CD4-positive, alpha-beta T cell treated with Interleukin-21 for 1 hour (primary cell): ENCODE results near the gene KNDC1.
"Not testable (repeated sequence)": the region's sequence is repeated elsewhere in the genome, so short reads cannot be mapped to it uniquely, and the experiment has no call there.

Source experiments
- DNase-seq: peaks from one replicate; pipeline ENCODE4 v3.0.0-alpha.2; 2020

KNDC1 gene

GRCh38 chr10:133229265-133230043 is 69.4 kb downstream of the KNDC1 start:
- no peak for DNase-seq

- DNase-seq, result no peak
Measured at GRCh38 chr10:133230044-133230361, 70.0 kb downstream of the KNDC1 start, which contains the start of gene UTF1. UTF1 (plus strand) TSS chr10:133230217; CDS start chr10:133230289, 72 bp downstream.

- DNase-seq, result no peak
Measured at GRCh38 chr10:133230387-133231195, 70.6 kb downstream of the KNDC1 start.

- no peak for DNase-seq
Measured at GRCh38 chr10:133231244-133231945, 71.4 kb downstream of the KNDC1 start.

- no peak for DNase-seq
Measured at GRCh38 chr10:133231946-133232574, 72.0 kb downstream of the KNDC1 start.

GRCh38 chr10:133234796-133235195 is 74.8 kb downstream of the KNDC1 start:
- DNase-seq, result not testable (repeated sequence)

GRCh38 chr10:133235265-133235855 is 75.3 kb downstream of the KNDC1 start:
- DNase-seq, result no peak

- no peak for DNase-seq
Measured at GRCh38 chr10:133235932-133236331, 75.9 kb downstream of the KNDC1 start.

GRCh38 chr10:133236401-133237240 is 76.6 kb downstream of the KNDC1 start:
- DNase-seq, result no peak

- no peak for DNase-seq
Measured at GRCh38 chr10:133237241-133237587, 77.2 kb downstream of the KNDC1 start.

- no peak for DNase-seq
Measured at GRCh38 chr10:133237588-133238465, 77.8 kb downstream of the KNDC1 start, which contains the start of gene VENTX. VENTX (plus strand) TSS chr10:133237855; CDS start chr10:133237915, 60 bp downstream.

- DNase-seq, result no peak
Measured at GRCh38 chr10:133238466-133238804, 78.4 kb downstream of the KNDC1 start.

GRCh38 chr10:133239990-133240389 is 80.0 kb downstream of the KNDC1 start:
- no peak for DNase-seq

- DNase-seq, result peak; percentile 26
Measured at GRCh38 chr10:133241501-133242205, 81.6 kb downstream of the KNDC1 start.

- no peak for DNase-seq
Measured at GRCh38 chr10:133242611-133243356, 82.8 kb downstream of the KNDC1 start.

- DNase-seq, result no peak
Measured at GRCh38 chr10:133243593-133243992, 83.6 kb downstream of the KNDC1 start.

GRCh38 chr10:133245439-133246235 is 85.6 kb downstream of the KNDC1 start:
- no peak for DNase-seq

- DNase-seq, result no peak
Measured at GRCh38 chr10:133246236-133246626, 86.2 kb downstream of the KNDC1 start.
